HG03520 (cell line): ENCODE results near the gene PGAP6.
"Not testable (repeated sequence)": the region's sequence is repeated elsewhere in the genome, so short reads cannot be mapped to it uniquely, and the experiment has no call there.

ENCODE experiments used
- ATAC-seq: cut with Tn5 transposase; IDR thresholded peaks from one replicate; pipeline ENCODE4 v1.9.1; 2021; ENCODE audit warnings: mild to moderate bottlenecking, moderate library complexity; ENCODE audit not compliant: unreplicated experiment

Gene PGAP6

GRCh38 chr16:401468-402348 lies 19.9 kb upstream of the PGAP6 start, which contains the start of gene DECR2:
Gene DECR2 (plus strand): TSS chr16:401885. CDS start chr16:401964, 79 bp downstream.
- peak; percentile 45 for ATAC-seq

DNA sequence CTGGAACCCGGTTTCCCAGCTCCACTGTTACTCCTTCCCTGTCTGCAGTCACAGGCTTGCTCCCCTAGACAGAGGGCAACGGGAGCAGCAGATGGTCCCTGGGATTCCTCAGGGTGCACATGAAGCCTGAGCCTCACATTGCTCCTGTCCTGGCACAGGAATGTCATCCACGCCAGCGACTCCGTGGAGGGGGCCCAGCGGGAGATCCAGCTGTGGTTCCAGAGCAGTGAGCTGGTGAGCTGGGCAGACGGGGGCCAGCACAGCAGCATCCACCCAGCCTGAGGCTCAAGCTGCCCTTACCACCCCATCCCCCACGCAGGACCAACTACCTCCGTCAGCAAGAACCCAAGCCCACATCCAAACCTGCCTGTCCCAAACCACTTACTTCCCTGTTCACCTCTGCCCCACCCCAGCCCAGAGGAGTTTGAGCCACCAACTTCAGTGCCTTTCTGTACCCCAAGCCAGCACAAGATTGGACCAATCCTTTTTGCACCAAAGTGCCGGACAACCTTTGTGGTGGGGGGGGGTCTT lies 18.3 kb upstream of the PGAP6 start:
- no peak for ATAC-seq

DNA sequence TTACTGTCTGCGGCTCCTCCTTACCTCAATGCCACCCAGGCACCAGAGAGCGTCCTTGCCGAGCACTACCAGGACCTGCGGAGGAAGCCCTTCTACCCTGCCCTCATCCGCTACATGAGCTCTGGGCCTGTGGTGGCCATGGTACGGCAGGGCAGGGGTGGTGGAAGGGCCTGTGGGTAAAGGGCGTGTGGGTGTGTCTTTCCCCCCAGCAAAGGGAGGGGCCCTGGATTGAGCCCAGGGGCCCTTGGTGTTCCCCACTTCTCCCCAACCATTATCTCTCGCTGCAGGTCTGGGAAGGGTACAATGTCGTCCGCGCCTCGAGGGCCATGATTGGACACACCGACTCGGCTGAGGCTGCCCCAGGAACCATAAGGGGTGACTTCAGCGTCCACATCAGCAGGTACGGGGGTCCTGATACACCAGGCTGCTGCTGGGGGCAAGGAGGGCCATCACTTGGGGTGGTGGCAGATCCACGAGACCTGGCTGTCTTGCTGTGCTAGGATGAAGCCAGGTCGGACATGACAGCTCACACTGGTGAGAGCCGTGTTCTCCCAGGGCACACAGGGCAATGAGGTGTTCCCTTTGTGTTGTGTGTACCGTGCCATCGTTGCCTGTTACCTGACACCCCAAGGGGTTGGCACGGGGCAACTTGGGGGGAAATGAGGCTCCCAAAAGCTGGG lies 17.7 kb upstream of the PGAP6 start:
- no peak for ATAC-seq

- no peak for ATAC-seq
These were observed 17.0 kb upstream of the PGAP6 start for GRCh38 chr16:398561-399339.

DNA sequence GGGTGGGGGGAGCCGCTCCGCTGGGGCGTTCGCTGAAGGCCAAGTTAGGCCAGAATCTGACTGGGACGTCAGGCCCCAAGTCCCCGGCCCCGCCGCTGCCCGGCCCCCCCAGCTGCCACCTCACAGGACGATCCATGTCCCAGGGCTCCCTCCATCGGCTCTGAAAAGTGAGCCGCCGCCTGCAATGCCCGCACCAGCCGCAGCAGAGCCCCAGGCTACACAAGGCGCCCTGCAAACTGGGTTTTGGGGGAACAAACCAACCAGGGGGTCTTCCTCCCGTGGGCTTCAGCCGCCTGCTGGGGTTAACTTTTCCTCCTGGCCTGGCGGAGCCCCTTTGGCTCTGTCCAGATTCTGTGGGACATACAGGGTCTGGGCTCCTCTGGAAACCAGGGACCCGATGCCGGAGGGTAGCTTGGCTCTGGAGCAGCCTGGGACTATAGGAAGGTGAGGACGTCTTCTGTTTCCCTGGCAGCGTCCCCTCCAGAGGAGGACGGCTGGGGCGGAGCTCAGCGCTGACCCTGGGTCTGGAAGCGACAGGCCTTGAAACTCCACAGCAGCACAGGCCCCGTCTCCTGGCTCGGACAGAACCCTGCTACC lies 16.1 kb upstream of the PGAP6 start:
- no peak for ATAC-seq

- ATAC-seq: no peak
These were observed 15.4 kb upstream of the PGAP6 start, which contains the start of gene NME4 for GRCh38 chr16:397135-397661. Gene NME4 (plus strand): TSS chr16:397199. CDS start chr16:397223, 24 bp downstream.

- ATAC-seq: no peak
These were observed 14.8 kb upstream of the PGAP6 start for GRCh38 chr16:396605-397004.

GRCh38 chr16:396199-396598 lies 14.4 kb upstream of the PGAP6 start:
- ATAC-seq: no peak

DNA sequence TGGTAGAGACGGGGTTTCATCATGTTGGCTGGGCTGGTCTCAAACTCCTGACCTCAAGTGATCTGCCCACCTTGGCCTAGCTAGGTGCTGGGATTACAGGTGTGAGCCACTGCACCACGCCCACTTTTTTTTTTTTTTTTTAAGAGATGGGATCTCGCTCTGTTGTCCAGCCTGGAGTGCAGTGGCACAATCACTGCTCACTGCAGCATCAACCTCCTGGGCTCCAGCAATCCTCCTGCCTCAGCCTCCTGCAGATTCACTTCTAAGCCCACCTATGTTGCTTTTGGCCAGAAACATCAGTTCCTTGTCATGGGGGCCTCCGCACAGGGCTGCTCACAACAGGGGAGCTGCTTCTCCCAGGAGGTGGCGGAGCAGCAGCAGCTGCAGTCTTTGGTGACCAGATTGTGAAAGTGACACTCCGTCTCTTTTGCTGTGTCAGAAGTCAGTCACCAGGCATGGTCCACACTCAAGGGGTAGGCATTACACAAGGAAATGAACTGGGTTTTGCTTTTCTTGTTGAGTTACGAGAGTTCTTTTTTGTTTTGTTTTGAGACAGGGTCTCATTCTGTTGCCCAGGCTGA lies 10.8 kb upstream of the PGAP6 start:
- no peak for ATAC-seq

DNA sequence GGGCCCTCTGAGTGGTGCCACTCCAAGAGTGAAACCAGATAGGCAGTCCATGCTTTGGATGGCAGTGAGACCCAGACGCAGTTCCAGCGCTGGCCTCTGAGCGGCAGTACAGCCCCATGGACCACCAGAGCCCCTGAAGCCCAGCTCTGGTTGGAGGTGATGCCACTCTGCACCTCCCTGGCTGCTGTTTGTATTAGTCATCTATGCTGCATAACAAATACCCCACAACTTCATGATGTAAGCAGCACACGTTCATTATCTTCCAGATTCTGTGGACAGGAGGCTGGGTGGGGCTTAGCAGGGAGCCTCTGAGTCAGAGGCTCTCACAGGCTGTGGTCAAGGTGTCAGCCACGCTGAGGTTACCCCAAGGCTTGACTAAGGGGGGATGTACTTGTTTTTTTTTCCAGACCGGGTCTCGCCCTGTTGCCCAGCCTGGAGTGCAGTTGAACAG lies 10.1 kb upstream of the PGAP6 start:
- ATAC-seq: no peak

- ATAC-seq: no peak
These were observed 7.6 kb upstream of the PGAP6 start for GRCh38 chr16:389352-389751.

DNA sequence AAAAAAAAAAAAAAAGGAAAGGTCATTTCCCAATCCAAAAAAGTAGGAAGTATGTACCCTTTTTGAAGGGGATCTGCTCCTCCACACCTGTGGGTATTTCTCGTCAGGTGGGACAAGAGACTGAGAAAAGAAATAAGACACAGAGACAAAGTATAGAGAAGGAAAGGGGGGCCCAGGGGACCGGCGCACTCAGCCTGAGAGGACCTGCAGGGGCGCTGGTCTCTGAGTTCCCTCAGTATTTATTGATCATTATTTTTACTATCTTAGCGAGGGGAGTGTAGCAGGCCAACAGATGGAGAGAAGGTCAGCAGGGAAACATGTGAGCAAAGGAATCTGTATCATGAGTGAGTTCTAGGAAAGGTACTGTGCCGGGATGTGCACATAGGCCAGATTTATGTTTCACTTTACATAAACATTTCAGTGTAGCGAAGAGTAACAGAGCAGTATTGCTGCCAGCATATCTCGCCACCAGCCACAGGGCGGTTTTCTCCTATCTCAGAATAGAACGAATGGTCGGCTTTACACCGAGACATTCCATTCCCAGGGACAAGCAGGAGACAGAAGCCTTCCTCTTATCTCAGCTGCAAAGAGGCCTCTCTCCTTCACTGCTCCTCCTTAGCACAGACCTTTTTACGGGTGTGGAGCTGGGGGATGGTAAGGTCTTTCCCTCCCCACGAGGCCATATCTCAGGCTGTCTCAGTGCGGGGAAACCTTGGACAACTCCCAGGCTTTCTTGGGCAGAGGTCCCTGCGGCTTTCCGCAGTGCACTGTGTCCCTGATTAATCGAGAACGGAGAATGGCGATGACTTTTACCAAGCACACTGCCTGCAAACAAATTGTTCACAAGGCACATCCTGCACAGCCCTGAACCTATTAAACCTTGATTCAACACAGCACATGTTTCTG lies 6.2 kb upstream of the PGAP6 start:
- ATAC-seq: not testable (repeated sequence)

DNA sequence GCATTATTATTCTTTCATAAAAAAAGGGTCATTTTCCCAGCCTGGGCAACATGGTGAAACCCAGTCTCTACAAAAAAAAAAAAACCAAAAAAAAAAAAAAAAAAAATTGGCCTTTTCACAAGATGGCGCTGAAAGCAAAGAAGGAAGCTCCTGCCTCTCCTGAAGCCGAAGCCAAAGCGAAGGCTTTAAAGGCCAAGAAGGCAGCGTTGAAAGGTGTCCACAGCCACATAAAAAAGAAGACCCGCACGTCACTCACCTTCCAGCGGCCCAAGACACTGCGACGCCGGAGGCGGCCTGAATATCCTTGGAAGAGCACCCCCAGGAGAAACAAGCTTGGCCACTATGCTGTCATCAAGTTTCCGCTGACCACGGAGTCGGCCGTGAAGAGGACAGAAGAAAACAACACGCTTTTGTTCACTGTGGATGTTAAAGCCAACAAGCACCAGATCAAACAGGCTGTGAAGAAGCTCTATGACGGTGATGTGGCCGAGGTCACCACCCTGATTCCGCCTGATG lies 4.9 kb upstream of the PGAP6 start:
- ATAC-seq: no peak

DNA sequence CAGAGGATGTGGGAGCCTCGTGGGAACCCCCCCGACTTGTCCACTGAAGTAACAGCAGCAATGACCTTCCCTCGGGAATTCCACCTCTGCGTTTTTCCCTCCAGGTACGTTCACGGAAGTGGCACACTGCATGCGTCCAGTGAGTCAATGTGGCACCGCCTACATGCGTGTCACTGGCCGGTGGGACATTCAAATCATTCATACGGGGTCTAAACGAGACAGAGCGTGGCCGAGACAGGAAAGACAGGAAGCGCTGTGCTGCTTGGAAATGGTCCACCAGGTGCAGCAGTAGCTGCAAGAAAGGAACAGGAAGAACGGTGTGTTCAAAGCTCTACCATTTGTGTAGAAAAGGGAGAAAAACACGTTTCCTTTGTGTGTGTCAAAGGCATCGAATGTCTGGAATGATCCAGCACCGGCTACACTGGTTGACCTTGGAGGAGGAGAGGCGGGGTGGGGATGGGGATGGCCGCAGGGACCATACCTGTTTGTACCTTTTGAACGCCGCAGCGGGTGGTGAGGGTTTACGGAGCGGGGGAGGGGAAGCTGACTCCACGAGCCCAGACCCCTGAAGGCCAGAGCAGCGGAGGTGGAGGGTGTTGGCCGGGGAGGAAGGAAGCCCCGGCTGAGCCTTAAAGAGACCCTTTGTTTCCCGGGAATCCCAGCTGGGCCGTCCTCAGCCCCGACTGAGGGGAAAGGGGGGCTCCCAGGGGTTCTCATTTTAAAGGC lies 1.7 kb upstream of the PGAP6 start:
- ATAC-seq: no peak

DNA sequence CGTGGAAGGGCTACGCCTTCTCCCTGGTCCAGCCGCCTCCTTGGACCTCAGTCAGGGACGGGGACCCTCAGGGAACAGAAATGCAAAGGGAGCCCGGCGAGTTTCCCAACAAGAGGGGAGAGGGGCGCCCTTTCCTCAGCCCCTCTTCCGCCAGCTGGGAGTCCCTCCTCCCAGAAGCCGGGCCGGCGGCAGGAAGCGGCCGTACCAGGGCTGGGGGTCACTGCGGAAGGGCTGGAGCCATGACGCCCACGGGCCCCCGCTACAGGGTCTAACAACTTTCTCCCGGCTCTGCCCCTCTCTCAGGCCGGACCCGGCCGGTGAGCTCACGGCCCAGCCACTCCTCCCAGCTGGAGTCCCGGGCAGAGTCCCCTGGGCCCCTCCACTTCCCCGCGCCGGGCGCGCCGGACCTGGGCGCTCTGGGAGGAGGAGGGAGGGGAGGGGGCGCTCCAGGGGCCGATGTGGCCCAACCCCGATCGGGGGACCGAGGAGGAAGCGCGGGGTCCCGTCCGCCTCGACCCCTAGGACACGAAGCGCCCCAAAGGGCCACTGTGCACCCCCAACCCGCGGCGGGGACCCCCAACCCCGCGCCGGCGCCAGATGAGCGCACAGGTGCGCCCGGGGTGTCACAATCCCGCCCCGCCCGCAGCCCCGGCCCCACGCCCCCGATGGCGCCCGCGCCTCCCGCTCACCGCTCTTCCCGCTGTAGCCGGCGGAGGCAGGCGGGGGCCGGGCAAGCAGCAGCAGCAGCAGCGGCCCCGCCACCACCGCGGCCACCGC lies 578 bp downstream of the PGAP6 start:
- ATAC-seq: no peak

DNA sequence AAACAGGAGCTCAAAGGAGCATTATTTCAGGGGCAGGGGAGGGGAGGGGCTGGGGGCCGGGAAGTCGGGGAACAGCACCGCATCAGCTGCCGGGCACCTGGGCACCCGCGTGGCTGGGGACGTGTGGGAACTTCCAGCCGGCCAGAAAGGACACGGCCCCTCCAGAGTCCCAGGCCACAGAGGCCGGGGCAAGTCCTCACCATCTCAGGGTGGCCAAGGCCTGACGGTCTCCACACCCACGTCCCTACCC lies 1.1 kb downstream of the PGAP6 start:
- no peak for ATAC-seq

- ATAC-seq: no peak
These were observed 1.6 kb downstream of the PGAP6 start for GRCh38 chr16:379961-380761.
